T-helper 22 cell (primary cell): ENCODE measurements around the gene RXRA.

Source experiments
- DNase-seq: peaks from one replicate; pipeline ENCODE4 v3.0.0-alpha.2; 2020; ENCODE audit warnings: low read depth

RXRA gene

GRCh38 chr9:134419000-134419683 lies 92.9 kb downstream of the RXRA start:
- no peak for DNase-seq

- no peak for DNase-seq
Measured at GRCh38 chr9:134419684-134420076, 93.4 kb downstream of the RXRA start.

DNA sequence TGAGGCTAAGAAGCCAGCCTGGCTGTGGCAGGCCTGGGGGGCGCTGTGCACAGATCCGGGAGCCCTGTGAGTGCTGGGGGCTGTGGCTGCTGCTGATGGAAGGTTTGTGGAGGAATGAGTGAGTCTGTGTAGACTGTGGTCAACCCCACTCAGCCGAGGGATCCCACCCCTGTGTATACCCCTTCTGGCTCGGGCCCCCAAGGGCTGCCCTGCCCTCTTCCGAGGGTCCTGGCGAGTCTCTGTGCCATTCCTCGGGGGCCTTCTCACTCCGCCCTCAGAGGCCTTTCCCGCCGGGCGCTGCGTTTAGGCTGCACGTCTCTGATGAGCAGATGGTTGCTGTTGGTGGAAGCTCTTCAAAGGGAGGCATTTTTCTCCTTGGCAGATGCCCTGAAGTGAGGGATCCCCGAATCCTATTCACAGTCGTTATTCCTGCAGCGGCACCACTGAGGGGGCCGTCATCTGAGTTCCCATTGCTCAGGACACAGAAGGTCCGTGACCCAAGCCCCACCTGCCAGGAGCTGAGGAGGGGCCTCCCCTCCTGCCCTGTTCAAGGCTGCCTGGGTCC lies 94.1 kb downstream of the RXRA start:
- DNase-seq: no peak

DNA sequence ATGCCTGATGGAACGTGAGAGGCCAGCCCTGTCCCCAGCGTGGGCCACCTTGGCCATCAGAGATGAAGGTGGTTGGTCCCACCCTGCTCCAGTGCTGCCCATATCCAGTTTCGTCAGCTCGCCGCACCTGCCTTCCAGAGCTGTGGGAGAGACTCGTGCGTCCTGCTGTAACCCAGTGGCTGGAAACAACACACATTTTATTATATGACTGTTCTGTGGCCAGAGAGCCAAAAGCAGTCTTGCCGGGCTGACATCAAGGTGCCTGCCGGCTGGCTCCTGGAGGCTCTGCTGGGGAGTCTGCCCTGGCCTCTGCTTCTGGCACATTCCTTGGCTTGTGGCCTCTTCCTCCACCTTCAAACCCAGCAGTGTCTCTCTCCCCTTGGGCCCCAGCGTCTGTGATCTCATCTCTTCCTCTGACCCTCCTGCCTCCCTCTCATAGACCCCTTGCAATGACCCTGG lies 94.7 kb downstream of the RXRA start:
- no peak for DNase-seq

GRCh38 chr9:134421888-134422287 lies 95.6 kb downstream of the RXRA start:
- DNase-seq: no peak

DNA sequence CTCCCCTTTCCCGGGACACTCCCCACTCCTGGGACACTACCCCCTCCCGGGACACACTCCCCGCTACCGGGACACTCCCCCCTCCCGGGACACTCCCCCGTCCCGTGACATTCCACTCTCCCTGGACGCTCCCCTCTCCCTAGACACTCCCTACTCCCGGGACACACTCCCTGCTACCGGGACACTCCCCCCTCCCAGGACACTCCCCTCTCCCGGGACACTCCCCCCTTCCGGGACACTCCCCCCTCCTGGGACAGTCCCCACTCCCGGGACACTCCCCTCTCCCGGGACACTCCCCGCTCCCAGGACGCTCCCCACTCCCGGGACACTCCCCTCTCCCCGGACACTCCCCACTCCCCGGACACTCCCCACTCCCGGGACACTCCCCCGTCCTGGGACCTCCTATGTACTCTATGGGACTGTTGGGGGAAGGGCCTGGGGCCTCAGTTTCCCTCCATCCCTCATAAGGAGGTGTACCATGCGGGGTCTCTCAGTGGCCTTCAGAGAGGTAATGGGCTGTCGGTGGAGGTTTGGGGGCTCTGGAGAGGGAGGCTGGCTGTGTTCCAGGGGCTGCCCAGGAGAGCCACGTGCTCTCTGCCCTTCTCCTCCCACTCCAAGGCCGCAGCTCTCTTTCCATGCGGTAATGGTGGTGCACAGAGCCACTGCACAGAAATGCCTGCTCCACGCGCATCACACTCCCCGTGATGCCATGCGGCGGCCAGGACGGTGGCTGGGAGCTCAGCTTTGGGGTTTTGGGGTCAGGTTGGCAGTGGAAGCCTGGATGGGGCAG lies 96.2 kb downstream of the RXRA start:
- DNase-seq: no peak

DNA sequence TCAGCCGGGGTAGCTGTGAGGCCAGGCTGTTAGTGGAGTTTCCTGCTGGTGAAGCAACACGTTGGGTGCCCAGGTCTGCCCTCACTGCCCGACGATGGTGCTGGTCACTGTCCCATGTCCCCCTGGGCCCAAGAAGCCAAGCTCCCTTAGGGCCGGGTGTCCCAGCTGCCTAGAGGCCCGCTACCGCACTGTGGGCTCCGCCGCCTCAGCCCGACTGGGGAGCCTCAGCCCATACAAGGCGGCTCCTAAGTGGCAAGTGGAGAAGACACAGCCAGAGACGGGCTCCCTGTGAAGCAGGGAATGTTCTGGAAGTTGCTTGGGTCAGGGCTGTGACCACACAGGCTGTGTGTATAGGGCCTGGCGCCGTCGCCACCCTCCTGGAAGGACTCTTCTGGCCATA lies 96.9 kb downstream of the RXRA start:
- DNase-seq: no peak

DNA sequence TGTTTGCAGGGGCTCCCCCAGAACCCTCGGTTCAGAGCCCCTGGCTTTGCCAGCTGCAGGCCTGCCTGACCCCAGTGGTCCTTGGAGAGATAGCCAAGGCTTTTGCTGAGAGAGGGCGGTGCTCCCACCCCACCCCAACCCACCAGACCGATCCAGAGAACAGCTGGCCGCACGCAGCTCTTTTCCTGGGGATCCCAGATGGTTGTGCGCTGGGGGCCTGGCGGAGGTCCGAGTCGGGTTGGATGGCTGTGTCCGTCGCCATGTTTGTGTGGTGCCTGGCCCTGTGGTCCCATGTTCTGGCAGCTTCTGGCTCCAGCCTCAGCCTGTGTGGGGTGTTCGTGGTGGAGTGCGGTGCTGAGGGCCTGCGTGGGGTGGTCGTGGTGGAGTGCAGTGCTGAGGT lies 97.5 kb downstream of the RXRA start:
- DNase-seq: no peak

DNA sequence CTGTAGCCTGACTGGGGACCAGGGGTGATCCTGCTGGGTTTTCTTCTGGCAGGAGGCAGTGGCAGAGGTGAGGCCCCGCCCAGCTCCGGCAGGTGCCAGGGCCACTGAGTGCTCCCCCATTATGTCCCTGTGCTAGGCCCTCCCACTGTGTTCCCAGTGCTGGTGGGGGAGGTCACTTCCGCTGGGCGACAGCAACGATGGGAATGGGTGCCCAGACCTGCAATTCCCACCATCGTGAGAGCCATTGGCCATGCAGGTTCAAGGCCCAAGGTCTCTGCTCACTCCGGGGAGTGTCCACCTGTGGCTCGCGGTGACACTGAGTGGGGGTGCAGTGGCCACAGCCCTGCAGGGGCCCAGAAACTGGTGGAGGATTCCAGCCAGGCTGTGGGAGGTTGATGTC lies 98.6 kb downstream of the RXRA start:
- no peak for DNase-seq

- no peak for DNase-seq
Measured at GRCh38 chr9:134425401-134425800, 99.1 kb downstream of the RXRA start.

- DNase-seq: no peak
Measured at GRCh38 chr9:134425812-134426211, 99.6 kb downstream of the RXRA start.

- no peak for DNase-seq
Measured at GRCh38 chr9:134426436-134426835, 100.2 kb downstream of the RXRA start.

GRCh38 chr9:134427153-134427782 lies 101.0 kb downstream of the RXRA start:
- DNase-seq: no peak

DNA sequence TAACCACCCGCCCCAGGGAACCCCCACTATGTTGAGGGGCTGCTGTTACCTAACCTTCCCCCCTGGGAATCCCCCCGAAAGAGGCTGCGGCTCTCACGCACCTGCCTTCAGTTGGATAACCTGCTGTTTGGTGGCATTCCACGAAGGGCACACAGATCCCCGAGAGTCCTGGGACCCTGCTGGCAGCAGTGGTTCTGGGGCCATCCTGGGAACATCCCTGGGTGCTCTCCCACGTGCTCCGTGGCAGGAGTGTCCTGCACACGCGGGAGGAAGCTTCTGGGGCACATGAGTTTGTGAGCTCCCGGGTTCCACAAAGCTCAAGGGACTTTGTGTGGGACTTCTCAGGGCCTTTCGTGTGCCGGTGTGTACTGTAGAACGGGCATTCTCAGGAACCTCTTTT lies 102.3 kb downstream of the RXRA start:
- no peak for DNase-seq

- no peak for DNase-seq
Measured at GRCh38 chr9:134429007-134429406, 102.8 kb downstream of the RXRA start.

DNA sequence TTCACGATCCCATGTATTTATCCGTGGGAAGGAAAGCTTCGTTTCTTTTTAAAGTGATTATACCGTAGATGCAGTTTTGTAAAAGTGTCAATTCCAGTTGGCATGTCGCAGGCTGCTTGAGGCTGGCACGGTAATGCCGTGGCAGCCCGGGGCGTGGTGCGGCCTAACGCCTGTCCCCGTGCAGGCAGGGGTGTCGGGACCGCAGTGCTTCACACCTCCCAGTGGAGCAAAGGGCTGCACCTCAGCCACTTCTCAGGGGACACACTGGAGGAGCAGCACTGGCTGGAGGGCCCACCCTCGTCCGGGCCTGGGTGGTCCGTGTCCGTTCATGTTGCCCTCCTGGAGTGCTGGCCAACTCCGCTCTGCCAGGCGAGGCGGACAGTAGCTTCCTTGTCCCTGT lies 103.2 kb downstream of the RXRA start:
- no peak for DNase-seq

- no peak for DNase-seq
Measured at GRCh38 chr9:134431095-134431494, 104.8 kb downstream of the RXRA start.

DNA sequence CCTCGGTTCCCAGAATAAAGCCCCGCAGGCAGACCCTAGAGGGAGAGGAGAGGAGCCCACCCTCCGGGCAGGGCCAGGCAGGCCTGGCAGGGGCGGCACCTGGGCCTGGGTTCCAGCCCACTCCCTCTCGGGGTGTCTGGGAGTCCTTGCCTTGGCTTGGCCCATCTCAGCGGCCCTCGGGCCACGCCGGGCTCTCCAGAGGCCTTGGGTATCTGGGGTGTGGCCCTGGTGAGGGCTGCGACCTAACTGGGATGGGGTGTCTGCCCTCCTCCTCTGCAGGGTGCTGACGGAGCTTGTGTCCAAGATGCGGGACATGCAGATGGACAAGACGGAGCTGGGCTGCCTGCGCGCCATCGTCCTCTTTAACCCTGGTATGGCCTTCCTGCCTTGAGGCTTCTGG lies 105.4 kb downstream of the RXRA start:
- no peak for DNase-seq

DNA sequence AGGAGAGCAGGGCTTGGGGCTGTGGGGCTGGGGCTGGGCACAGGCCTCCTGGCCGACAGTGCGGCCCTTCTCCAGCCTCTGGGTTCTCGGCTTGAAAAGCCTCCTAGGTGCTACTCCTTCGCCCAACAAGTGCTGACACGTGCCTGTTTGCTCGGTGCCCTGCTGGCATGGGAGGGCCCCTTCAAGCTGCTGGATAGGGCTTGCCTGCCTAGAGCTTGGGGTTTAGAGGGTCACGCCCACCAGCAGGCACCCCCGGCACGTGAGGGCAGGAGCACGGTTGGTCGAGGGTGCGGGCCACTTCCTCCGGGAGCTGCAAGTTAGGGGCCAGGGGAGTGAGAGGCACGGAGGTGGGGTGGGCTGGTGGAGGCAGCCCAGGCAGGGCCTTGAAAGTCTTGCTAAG lies 106.2 kb downstream of the RXRA start:
- DNase-seq: no peak

- no peak for DNase-seq
Measured at GRCh38 chr9:134433101-134433500, 106.8 kb downstream of the RXRA start.

DNA sequence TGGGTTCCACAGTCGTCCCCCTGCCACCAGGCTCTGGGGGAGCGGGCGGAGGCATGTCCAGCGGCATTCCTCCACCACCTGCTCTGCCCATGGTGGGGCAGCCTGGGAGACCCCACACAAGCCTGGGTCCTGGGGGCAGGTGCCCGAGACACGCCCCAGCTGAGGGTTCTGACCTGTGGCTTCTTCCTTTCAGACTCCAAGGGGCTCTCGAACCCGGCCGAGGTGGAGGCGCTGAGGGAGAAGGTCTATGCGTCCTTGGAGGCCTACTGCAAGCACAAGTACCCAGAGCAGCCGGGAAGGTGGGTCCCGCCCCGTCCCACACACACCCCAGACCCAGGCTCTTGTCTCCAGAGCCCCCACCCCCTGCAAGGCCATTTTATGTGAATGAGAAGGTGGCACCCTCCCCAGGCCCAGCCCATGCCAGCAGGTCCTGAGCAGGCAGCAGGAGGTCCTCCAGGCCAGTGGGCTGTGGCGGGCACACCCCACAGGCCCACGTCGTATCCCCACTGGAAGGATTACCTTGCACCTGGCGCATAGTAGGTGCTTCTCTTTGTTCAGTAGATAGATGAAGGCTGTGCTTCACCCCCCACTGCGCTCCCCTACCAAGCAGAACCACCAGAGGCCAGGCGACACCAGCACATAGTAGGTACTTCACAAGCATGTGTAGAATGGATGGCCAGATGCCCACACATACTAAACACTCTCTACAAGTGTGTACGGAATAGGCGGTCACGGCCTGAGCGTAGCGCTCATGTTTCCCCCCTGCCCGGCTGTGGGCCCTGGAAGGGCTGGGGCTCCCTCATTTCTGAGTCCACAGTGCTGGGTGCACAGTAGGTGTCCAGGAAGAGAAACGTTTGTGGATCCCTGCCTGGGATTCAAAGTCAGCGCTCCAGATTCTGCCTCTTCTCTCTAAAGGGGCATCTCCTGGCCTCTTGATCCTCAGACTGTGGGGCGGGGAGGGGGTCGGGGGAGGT lies 107.9 kb downstream of the RXRA start:
- DNase-seq: no peak
